ENCODE data around the gene COL27A1.

Gene COL27A1

GRCh38 chr9:114256827-114257328, 101.5 kb downstream of the COL27A1 start:
- Histone ChIP-seq H3K9me3 (ENCODE audit: control insufficient read depth, low read length) (no peaks in the 10 kb centered on the region), H3K4me3 (ENCODE audit: insufficient read depth, low read depth, low read length, poor library complexity, severe bottlenecking) (no peak overlapping the region), H3K27me3 (replicated peaks; ENCODE audit: control insufficient read depth, insufficient read depth, low read length, poor library complexity, severe bottlenecking) (no peaks in the 10 kb centered on the region), H3K4me1 (ENCODE audit: control insufficient read depth, insufficient read depth, low read length, poor library complexity, severe bottlenecking) (no peaks in the 10 kb centered on the region), H3K36me3 (ENCODE audit: control insufficient read depth, insufficient read depth, low read length) (no peaks in the 10 kb centered on the region), H3K27ac (ENCODE audit: insufficient read depth, low read length, poor library complexity, severe bottlenecking) (no peak overlapping the region)
- DNase-seq, result no peak

GRCh38 chr9:114258218-114258617, 102.9 kb downstream of the COL27A1 start:
- no peaks in the 10 kb centered on the region for H3K9me3 ChIP-seq (ENCODE audit: control insufficient read depth, low read length)
- no peaks in the 10 kb centered on the region for H3K4me1 ChIP-seq (ENCODE audit: control insufficient read depth, insufficient read depth, low read length, poor library complexity, severe bottlenecking)
- H3K36me3 ChIP-seq (ENCODE audit: control insufficient read depth, insufficient read depth, low read length), result no peaks in the 10 kb centered on the region
- no peak overlapping the region for H3K4me3 ChIP-seq (ENCODE audit: insufficient read depth, low read depth, low read length, poor library complexity, severe bottlenecking)
- H3K27me3 ChIP-seq (replicated peaks; ENCODE audit: control insufficient read depth, insufficient read depth, low read length, poor library complexity, severe bottlenecking), result no peaks in the 10 kb centered on the region
- no peak for DNase-seq
- no peak overlapping the region for H3K27ac ChIP-seq (ENCODE audit: insufficient read depth, low read length, poor library complexity, severe bottlenecking)

GRCh38 chr9:114258866-114259797, 103.8 kb downstream of the COL27A1 start:
- Histone ChIP-seq H3K27me3 (replicated peaks; ENCODE audit: control insufficient read depth, insufficient read depth, low read length, poor library complexity, severe bottlenecking) (no peaks in the 10 kb centered on the region), H3K4me3 (ENCODE audit: insufficient read depth, low read depth, low read length, poor library complexity, severe bottlenecking) (no peak overlapping the region), H3K27ac (ENCODE audit: insufficient read depth, low read length, poor library complexity, severe bottlenecking) (no peak overlapping the region), H3K9me3 (ENCODE audit: control insufficient read depth, low read length) (no peaks in the 10 kb centered on the region), H3K36me3 (ENCODE audit: control insufficient read depth, insufficient read depth, low read length) (no peaks in the 10 kb centered on the region), H3K4me1 (ENCODE audit: control insufficient read depth, insufficient read depth, low read length, poor library complexity, severe bottlenecking) (no peaks in the 10 kb centered on the region)
- DNase-seq, result no peak

- Histone ChIP-seq H3K27me3 (replicated peaks; ENCODE audit: control insufficient read depth, insufficient read depth, low read length, poor library complexity, severe bottlenecking) (no peaks in the 10 kb centered on the region), H3K36me3 (ENCODE audit: control insufficient read depth, insufficient read depth, low read length) (no peaks in the 10 kb centered on the region), H3K9me3 (ENCODE audit: control insufficient read depth, low read length) (no peaks in the 10 kb centered on the region), H3K27ac (ENCODE audit: insufficient read depth, low read length, poor library complexity, severe bottlenecking) (no peak overlapping the region), H3K4me1 (ENCODE audit: control insufficient read depth, insufficient read depth, low read length, poor library complexity, severe bottlenecking) (no peaks in the 10 kb centered on the region), H3K4me3 (ENCODE audit: insufficient read depth, low read depth, low read length, poor library complexity, severe bottlenecking) (no peak overlapping the region)
- DNase-seq, result no peak
These were observed 104.6 kb downstream of the COL27A1 start for GRCh38 chr9:114259798-114260523.

- no peaks in the 10 kb centered on the region for H3K27me3 ChIP-seq (replicated peaks; ENCODE audit: control insufficient read depth, insufficient read depth, low read length, poor library complexity, severe bottlenecking)
- H3K4me3 ChIP-seq (ENCODE audit: insufficient read depth, low read depth, low read length, poor library complexity, severe bottlenecking), result no peak overlapping the region
- H3K4me1 ChIP-seq (ENCODE audit: control insufficient read depth, insufficient read depth, low read length, poor library complexity, severe bottlenecking), result no peaks in the 10 kb centered on the region
- DNase-seq, result no peak
- no peak overlapping the region for H3K27ac ChIP-seq (ENCODE audit: insufficient read depth, low read length, poor library complexity, severe bottlenecking)
- H3K9me3 ChIP-seq (ENCODE audit: control insufficient read depth, low read length), result no peaks in the 10 kb centered on the region
- no peaks in the 10 kb centered on the region for H3K36me3 ChIP-seq (ENCODE audit: control insufficient read depth, insufficient read depth, low read length)
These were observed 105.7 kb downstream of the COL27A1 start for GRCh38 chr9:114261026-114261425.

- H3K27me3 ChIP-seq (replicated peaks; ENCODE audit: control insufficient read depth, insufficient read depth, low read length, poor library complexity, severe bottlenecking), result no peaks in the 10 kb centered on the region
- H3K9me3 ChIP-seq (ENCODE audit: control insufficient read depth, low read length), result no peaks in the 10 kb centered on the region
- no peak overlapping the region for H3K27ac ChIP-seq (ENCODE audit: insufficient read depth, low read length, poor library complexity, severe bottlenecking)
- H3K36me3 ChIP-seq (ENCODE audit: control insufficient read depth, insufficient read depth, low read length), result no peaks in the 10 kb centered on the region
- DNase-seq, result no peak
- H3K4me3 ChIP-seq (ENCODE audit: insufficient read depth, low read depth, low read length, poor library complexity, severe bottlenecking), result no peak overlapping the region
- no peaks in the 10 kb centered on the region for H3K4me1 ChIP-seq (ENCODE audit: control insufficient read depth, insufficient read depth, low read length, poor library complexity, severe bottlenecking)
These were observed 106.7 kb downstream of the COL27A1 start for GRCh38 chr9:114261987-114262386.

GRCh38 chr9:114263853-114264510, 108.6 kb downstream of the COL27A1 start:
- H3K9me3 ChIP-seq (ENCODE audit: control insufficient read depth, low read length), result no peaks in the 10 kb centered on the region
- H3K36me3 ChIP-seq (ENCODE audit: control insufficient read depth, insufficient read depth, low read length), result no peaks in the 10 kb centered on the region
- no peak overlapping the region for H3K27ac ChIP-seq (ENCODE audit: insufficient read depth, low read length, poor library complexity, severe bottlenecking)
- H3K4me3 ChIP-seq (ENCODE audit: insufficient read depth, low read depth, low read length, poor library complexity, severe bottlenecking), result no peak overlapping the region
- DNase-seq, result no peak
- H3K27me3 ChIP-seq (replicated peaks; ENCODE audit: control insufficient read depth, insufficient read depth, low read length, poor library complexity, severe bottlenecking), result no peaks in the 10 kb centered on the region
- H3K4me1 ChIP-seq (ENCODE audit: control insufficient read depth, insufficient read depth, low read length, poor library complexity, severe bottlenecking), result no peaks in the 10 kb centered on the region

- no peaks in the 10 kb centered on the region for H3K36me3 ChIP-seq (ENCODE audit: control insufficient read depth, insufficient read depth, low read length)
- H3K27ac ChIP-seq (ENCODE audit: insufficient read depth, low read length, poor library complexity, severe bottlenecking), result no peak overlapping the region
These were observed 109.6 kb downstream of the COL27A1 start for GRCh38 chr9:114264806-114265550.

GRCh38 chr9:114266969-114267368, 111.6 kb downstream of the COL27A1 start:
- Histone ChIP-seq H3K4me3 (ENCODE audit: insufficient read depth, low read depth, low read length, poor library complexity, severe bottlenecking) (no peak overlapping the region), H3K9me3 (ENCODE audit: control insufficient read depth, low read length) (no peaks in the 10 kb centered on the region), H3K27ac (ENCODE audit: insufficient read depth, low read length, poor library complexity, severe bottlenecking) (no peak overlapping the region), H3K4me1 (ENCODE audit: control insufficient read depth, insufficient read depth, low read length, poor library complexity, severe bottlenecking) (no peaks in the 10 kb centered on the region), H3K27me3 (replicated peaks; ENCODE audit: control insufficient read depth, insufficient read depth, low read length, poor library complexity, severe bottlenecking) (no peaks in the 10 kb centered on the region), H3K36me3 (ENCODE audit: control insufficient read depth, insufficient read depth, low read length) (no peaks in the 10 kb centered on the region)
- DNase-seq, result no peak

More at GRCh38 chr9:114264806-114265550, 109.6 kb downstream of the COL27A1 start:
- Histone ChIP-seq H3K9me3 (ENCODE audit: control insufficient read depth, low read length) (no peaks in the 10 kb centered on the region), H3K4me1 (ENCODE audit: control insufficient read depth, insufficient read depth, low read length, poor library complexity, severe bottlenecking) (no peaks in the 10 kb centered on the region), H3K27me3 (replicated peaks; ENCODE audit: control insufficient read depth, insufficient read depth, low read length, poor library complexity, severe bottlenecking) (no peaks in the 10 kb centered on the region), H3K4me3 (ENCODE audit: insufficient read depth, low read depth, low read length, poor library complexity, severe bottlenecking) (no peak overlapping the region)
- DNase-seq, result no peak

Data from effector memory CD4-positive, alpha-beta T cell (primary cell).